K562 (cell line): Measurements from ENCODE around the gene EPB41L1. TPM values are rescaled to one million over a fixed set of nuclear protein-coding genes. Genes with fewer than 3 reads are reported as not detected.

Source experiments
- ARHGAP35 ChIP-seq: fragments of 450-650 bp; IDR thresholded peaks from 2 replicates; pipeline ENCODE4 v1.6.1; 2018; ENCODE audit not compliant: partially characterized antibody
- BDP1 ChIP-seq: IDR thresholded peaks from 3 replicates; pipeline ENCODE4 v1.6.1; 2011; ENCODE audit not compliant: insufficient read length, insufficient read depth
- CREBBP ChIP-seq: IDR thresholded peaks from one replicate; pipeline ENCODE4 v1.6.1; 2012; ENCODE audit warnings: low read depth, mild to moderate bottlenecking, control low read depth, inconsistent platforms, low read length
- HOMEZ ChIP-seq: fragments of 250-450 bp; sonication (Bioruptor Pico); IDR thresholded peaks from 2 replicates; pipeline ENCODE4 v1.4.0; 2020; ENCODE audit warnings: mild to moderate bottlenecking, moderate library complexity
- IFI16 ChIP-seq: fragments of 250-450 bp; sonication (Bioruptor Pico); IDR thresholded peaks from 2 replicates; pipeline ENCODE4 v2.1.2; 2022; ENCODE audit warnings: mild to moderate bottlenecking, inconsistent platforms
- KLF10 ChIP-seq: fragments of 250-450 bp; sonication (Bioruptor Pico); IDR thresholded peaks from 2 replicates; pipeline ENCODE4 v1.6.1; 2021; ENCODE audit warnings: matching md5 sums
- MBD1 ChIP-seq: fragments of 250-450 bp; sonication (Bioruptor Pico); IDR thresholded peaks from 2 replicates; pipeline ENCODE4 v1.8.0; 2022; ENCODE audit warnings: inconsistent platforms
- MED1 ChIP-seq: sonication (generic); formaldehyde crosslinking; IDR thresholded peaks from 2 replicates; pipeline ENCODE4 v1.8.1; 2023; ENCODE audit warnings: missing genetic modification reagents, borderline replicate concordance
- NONO ChIP-seq, 2 experiments: fragments of 200-400 bp in 1 of 2; fragments of 450-650 bp in 1 of 2; formaldehyde crosslinking in 1 of 2; IDR thresholded peaks; 2 replicates each; pipeline ENCODE4 v1.6.1; 2017; ENCODE audit warnings: low read depth in 2 of 2, mild to moderate bottlenecking in 2 of 2, moderate library complexity in 2 of 2, low read length in 1 of 2
- POLR3A ChIP-seq: IDR thresholded peaks from 2 replicates; pipeline ENCODE4 v1.6.1; 2011; ENCODE audit warnings: borderline replicate concordance, mild to moderate bottlenecking, moderate library complexity; ENCODE audit not compliant: insufficient read length, insufficient read depth; ENCODE audit errors: extremely low read depth
- SRSF9 ChIP-seq: fragments of 200-400 bp; formaldehyde crosslinking; IDR thresholded peaks from 2 replicates; pipeline ENCODE4 v1.6.1; 2017; ENCODE audit warnings: low read depth, low read length, borderline replicate concordance
- TEAD1 ChIP-seq, 2 experiments: fragments of 450-650 bp in 1 of 2; sonication (generic) in 1 of 2; formaldehyde crosslinking; IDR thresholded peaks; 2 replicates each; pipeline versions ENCODE4 v1.4.0 to v1.8.0; 2020 to 2022; ENCODE audit warnings: mild to moderate bottlenecking in 2 of 2, missing genetic modification reagents in 1 of 2
- TSHZ1 ChIP-seq: fragments of 250-450 bp; sonication (Bioruptor Pico); IDR thresholded peaks from 2 replicates; pipeline ENCODE4 v1.4.0; 2020; ENCODE audit warnings: mild to moderate bottlenecking, moderate library complexity
- ZNF589 ChIP-seq: fragments of 200-800 bp; sonication (Bioruptor generic); IDR thresholded peaks from 2 replicates; pipeline ENCODE4 v1.6.1; 2016; ENCODE audit warnings: low read depth, missing genetic modification characterization, missing compliant biosample characterization
- ZNF75A ChIP-seq: fragments of 450-650 bp; formaldehyde crosslinking; IDR thresholded peaks from 2 replicates; pipeline ENCODE4 v1.4.0; 2020; ENCODE audit warnings: mild to moderate bottlenecking
- polyA plus RNA-seq, 8 experiments: library from polyadenylated mRNA; depleted of rRNA in 4 of 8; stranded (reverse) in 5 of 8; unstranded in 3 of 8; fragments of >200 nt; fragmentation: Nextera tagmentation in 2 of 8; fragmentation: Illumina TruSeq in 1 of 8; extraction: Ambion mirVana in 2 of 8; extraction: Trizol in 1 of 8; gene quantifications; 2 replicates each; pipeline versions ENCODE4 v1.2.1 to v1.2.3, GENCODE V29; 2011 to 2014; ENCODE audit warnings: inconsistent platforms in 1 of 8, missing spikeins in 1 of 8
- total RNA-seq, 7 experiments: library from RNA; depleted of rRNA in 6 of 7; stranded (reverse); fragments of >200 nt in 6 of 7; fragmentation: Illumina TruSeq in 2 of 7; extraction: Trizol in 2 of 7; gene quantifications; 2 replicates each; pipeline versions ENCODE4 v1.2.1 to v1.2.3, GENCODE V29; 2011 to 2021; ENCODE audit warnings: low replicate concordance in 1 of 7
- TF ChIP-seq, protein P1 (sequence below): fragments of 200-800 bp; sonication (Bioruptor generic); IDR thresholded peaks from 2 replicates; pipeline ENCODE4 v1.6.1; 2017; ENCODE audit warnings: missing genetic modification characterization, missing compliant biosample characterization

EPB41L1 gene
- total and polyA plus RNA-seq, 9 of the 15 experiments (the other 6 are each of a cell fraction or from before 2014, with no cell fraction given) = 0.11 to 4.3 (median 1.3) TPM

DNA sequence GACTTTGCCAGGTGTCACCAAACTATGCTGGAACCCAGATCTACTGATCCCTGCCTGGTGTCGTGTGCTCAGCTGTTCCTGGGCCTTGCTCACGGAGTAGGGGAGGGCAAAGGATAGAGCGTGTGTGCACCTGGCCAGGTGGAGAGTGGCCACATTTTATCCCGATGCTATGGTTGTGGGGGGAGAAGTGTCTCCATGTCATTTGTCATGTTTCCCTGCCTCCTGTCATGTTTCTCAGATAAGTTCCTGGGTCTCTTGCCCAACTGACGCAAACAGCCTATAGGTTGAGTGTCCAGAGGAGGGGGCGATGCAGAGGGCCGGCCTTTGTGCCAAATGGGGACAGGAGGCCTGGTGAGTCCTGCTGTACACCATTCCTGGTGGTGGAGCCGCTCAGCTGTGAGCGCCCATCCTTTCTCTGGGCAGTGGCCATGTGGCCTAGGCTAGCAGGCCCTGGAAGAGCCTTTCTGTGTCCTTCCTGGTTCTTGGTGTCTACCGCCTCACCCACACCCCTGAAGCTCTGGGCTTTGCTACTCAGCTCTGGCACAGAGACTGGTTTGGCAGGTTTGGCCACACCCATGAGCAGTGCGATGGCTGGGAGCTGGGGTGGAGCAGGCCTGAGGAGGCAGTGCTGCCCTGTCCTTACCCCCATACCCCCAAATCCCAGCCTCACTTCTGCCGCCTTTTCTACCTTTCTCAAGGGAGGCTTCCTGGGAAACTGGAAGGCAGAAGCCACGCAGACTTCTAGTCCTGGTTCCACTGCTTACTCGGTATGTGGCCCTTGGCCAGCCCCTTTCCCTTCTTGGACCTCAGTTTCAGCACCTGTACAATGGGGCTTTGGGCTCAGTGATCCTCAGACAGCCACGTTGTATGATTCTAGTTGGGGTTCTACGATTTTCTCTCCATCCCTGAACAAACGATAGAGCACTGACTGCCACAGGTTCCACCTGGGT, 32.3 kb upstream of the EPB41L1 start (continued):
- TF ChIP-seq HOMEZ (CRISPR knock-in tag) = no peak
- TF ChIP-seq ZNF589 (CRISPR knock-in tag) = no peak
- TF ChIP-seq ARHGAP35 = no peak
- TF ChIP-seq NONO (IDR thresholded peaks at IDR 0.05; ENCODE audit: low read depth in 2 of 2, low read length in 1 of 2) = no peak
- TF ChIP-seq IFI16 = no peak
- TF ChIP-seq MED1 (CRISPR knock-in tag) = no peak
- TF ChIP-seq TEAD1 (CRISPR knock-in tag; IDR thresholded peaks at IDR 0.05) = peak in 1 of 2 experiments; percentile 57; a peak in 1 of 4 replicates
- TF ChIP-seq, protein P1, sequence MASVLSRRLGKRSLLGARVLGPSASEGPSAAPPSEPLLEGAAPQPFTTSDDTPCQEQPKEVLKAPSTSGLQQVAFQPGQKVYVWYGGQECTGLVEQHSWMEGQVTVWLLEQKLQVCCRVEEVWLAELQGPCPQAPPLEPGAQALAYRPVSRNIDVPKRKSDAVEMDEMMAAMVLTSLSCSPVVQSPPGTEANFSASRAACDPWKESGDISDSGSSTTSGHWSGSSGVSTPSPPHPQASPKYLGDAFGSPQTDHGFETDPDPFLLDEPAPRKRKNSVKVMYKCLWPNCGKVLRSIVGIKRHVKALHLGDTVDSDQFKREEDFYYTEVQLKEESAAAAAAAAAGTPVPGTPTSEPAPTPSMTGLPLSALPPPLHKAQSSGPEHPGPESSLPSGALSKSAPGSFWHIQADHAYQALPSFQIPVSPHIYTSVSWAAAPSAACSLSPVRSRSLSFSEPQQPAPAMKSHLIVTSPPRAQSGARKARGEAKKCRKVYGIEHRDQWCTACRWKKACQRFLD (CRISPR knock-in tag) = no peak
- no peak for TF ChIP-seq SRSF9
- TF ChIP-seq MBD1 (CRISPR knock-in tag) = no peak
- TF ChIP-seq POLR3A = no peak
- TF ChIP-seq CREBBP = no peak
- TF ChIP-seq KLF10 (CRISPR knock-in tag) = no peak
- TF ChIP-seq ZNF75A (CRISPR knock-in tag) = no peak
- no peak for TF ChIP-seq BDP1
- TF ChIP-seq TSHZ1 (CRISPR knock-in tag) = no peak
